Loucy (cell line): ENCODE results near the gene KCNN3.

ENCODE experiments used
- EZH2phosphoT487 ChIP-seq: fragments of 200-600 bp; IDR thresholded peaks from 2 replicates; pipeline ENCODE4 v1.6.1; 2018; ENCODE audit warnings: antibody characterized with exemption, mild to moderate bottlenecking, moderate library complexity, borderline replicate concordance
- TF ChIP-seq, protein P1 (sequence below): fragments of 200-600 bp; sonication (generic); conservative IDR thresholded peaks from 2 replicates; pipeline ENCODE4 v1.5.1; 2014; ENCODE audit warnings: mild to moderate bottlenecking, antibody characterized with exemption, low read length

- TF ChIP-seq, protein P1, sequence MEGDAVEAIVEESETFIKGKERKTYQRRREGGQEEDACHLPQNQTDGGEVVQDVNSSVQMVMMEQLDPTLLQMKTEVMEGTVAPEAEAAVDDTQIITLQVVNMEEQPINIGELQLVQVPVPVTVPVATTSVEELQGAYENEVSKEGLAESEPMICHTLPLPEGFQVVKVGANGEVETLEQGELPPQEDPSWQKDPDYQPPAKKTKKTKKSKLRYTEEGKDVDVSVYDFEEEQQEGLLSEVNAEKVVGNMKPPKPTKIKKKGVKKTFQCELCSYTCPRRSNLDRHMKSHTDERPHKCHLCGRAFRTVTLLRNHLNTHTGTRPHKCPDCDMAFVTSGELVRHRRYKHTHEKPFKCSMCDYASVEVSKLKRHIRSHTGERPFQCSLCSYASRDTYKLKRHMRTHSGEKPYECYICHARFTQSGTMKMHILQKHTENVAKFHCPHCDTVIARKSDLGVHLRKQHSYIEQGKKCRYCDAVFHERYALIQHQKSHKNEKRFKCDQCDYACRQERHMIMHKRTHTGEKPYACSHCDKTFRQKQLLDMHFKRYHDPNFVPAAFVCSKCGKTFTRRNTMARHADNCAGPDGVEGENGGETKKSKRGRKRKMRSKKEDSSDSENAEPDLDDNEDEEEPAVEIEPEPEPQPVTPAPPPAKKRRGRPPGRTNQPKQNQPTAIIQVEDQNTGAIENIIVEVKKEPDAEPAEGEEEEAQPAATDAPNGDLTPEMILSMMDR = no peak
- no peak for TF ChIP-seq EZH2phosphoT487
Observed at GRCh38 chr1:154888757-154889156, 18.7 kb upstream of the KCNN3 start.
